Left lung (tissue), 10 donors: ENCODE results near the gene PLA2R1. TPM values are rescaled to one million over a fixed set of nuclear protein-coding genes. Genes with fewer than 3 reads are reported as not detected.

ENCODE experiments used
- ATAC-seq: fragments of 200-7000 bp; cut with Tn5 transposase; one replicate; pipeline ENCODE4 v1.9.1; 2020; ENCODE audit warnings: moderate library complexity
- DNase-seq, 4 donors: peaks; one replicate each; pipeline ENCODE4 v3.0.0-alpha.2; 2013 to 2020
- H3K27ac ChIP-seq, 2 donors: fragments of 200-600 bp; sonication (generic) in 1 of 2; one replicate each; pipeline versions ENCODE4 v1.5.0 to v1.8.0; 2020 to 2021
- H3K27me3 ChIP-seq, 2 donors: fragments of 200-600 bp; sonication (generic) in 1 of 2; one replicate each; pipeline versions ENCODE4 v1.5.0 to v1.8.0; 2020 to 2021
- H3K36me3 ChIP-seq, 2 donors: fragments of 200-600 bp; sonication (generic) in 1 of 2; one replicate each; pipeline versions ENCODE4 v1.5.0 to v1.8.0; 2020 to 2021
- H3K4me1 ChIP-seq, 2 donors: fragments of 200-600 bp; one replicate each; pipeline ENCODE4 v1.8.0; 2021
- H3K4me3 ChIP-seq, 2 donors: fragments of 200-600 bp; sonication (generic) in 1 of 2; one replicate each; pipeline versions ENCODE4 v1.5.0 to v1.8.0; 2020 to 2021; ENCODE audit warnings: mild to moderate bottlenecking in 1 of 2
- H3K9me3 ChIP-seq, 2 donors: fragments of 200-600 bp; sonication (generic) in 1 of 2; one replicate each; pipeline versions ENCODE4 v1.5.0 to v1.8.0; 2020 to 2021
- intact Hi-C, 2 donors: fragments of 100-400 bp; cut with DNase I; formaldehyde crosslinking; loops; one replicate each; pipeline versions ENCODE4 v1.11.2 to v1.14.2; 2022
- polyA plus RNA-seq, 6 donors: library from polyadenylated mRNA; unstranded; fragments of 120-200 nt; gene quantifications; one replicate each; pipeline ENCODE4 v1.2.1, GENCODE V29; 2013; ENCODE audit not compliant: insufficient read length in 6 of 6
- total RNA-seq, 2 donors: library from RNA; stranded (reverse); fragmentation: NEBNext Ultra II Directional; extraction: Animal tissue kit (Norgen Biotek cat#: 25700); gene quantifications; one replicate each; pipeline ENCODE4 v1.2.1, GENCODE V29; 2021
- TF ChIP-seq, protein P1 (sequence below), 2 donors: fragments of 200-600 bp; sonication (generic) in 1 of 2; IDR thresholded peaks; one replicate each; pipeline versions ENCODE4 v1.5.0 to v1.8.0; 2021; ENCODE audit warnings: antibody characterized with exemption in 2 of 2
- donor health status: DM: no; HTN: yes; CAD: no.
- donor health status: DM: no; HTN: no; CAD: no.

The PLA2R1 gene
- total and polyA plus RNA-seq, 8 donors = 4.1 to 7.2 (median 5.5) TPM

- peaks cover 0 to 8% of the 10 kb centered on the region in 2 donors for H3K9me3 ChIP-seq
- no peak overlapping the region for H3K27ac ChIP-seq
- intact Hi-C loops = no loop called here
- DNase-seq = no peak
- H3K36me3 ChIP-seq = no peaks in the 10 kb centered on the region
- no peaks in the 10 kb centered on the region for H3K4me1 ChIP-seq
- H3K4me3 ChIP-seq = no peak overlapping the region
- no peaks in the 10 kb centered on the region for H3K27me3 ChIP-seq
- no peak for ATAC-seq
- TF ChIP-seq, protein P1, sequence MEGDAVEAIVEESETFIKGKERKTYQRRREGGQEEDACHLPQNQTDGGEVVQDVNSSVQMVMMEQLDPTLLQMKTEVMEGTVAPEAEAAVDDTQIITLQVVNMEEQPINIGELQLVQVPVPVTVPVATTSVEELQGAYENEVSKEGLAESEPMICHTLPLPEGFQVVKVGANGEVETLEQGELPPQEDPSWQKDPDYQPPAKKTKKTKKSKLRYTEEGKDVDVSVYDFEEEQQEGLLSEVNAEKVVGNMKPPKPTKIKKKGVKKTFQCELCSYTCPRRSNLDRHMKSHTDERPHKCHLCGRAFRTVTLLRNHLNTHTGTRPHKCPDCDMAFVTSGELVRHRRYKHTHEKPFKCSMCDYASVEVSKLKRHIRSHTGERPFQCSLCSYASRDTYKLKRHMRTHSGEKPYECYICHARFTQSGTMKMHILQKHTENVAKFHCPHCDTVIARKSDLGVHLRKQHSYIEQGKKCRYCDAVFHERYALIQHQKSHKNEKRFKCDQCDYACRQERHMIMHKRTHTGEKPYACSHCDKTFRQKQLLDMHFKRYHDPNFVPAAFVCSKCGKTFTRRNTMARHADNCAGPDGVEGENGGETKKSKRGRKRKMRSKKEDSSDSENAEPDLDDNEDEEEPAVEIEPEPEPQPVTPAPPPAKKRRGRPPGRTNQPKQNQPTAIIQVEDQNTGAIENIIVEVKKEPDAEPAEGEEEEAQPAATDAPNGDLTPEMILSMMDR (IDR thresholded peaks at IDR 0.05) = no peak
Observed at GRCh38 chr2:159926695-159927094, 135.7 kb downstream of the PLA2R1 start.

DNA sequence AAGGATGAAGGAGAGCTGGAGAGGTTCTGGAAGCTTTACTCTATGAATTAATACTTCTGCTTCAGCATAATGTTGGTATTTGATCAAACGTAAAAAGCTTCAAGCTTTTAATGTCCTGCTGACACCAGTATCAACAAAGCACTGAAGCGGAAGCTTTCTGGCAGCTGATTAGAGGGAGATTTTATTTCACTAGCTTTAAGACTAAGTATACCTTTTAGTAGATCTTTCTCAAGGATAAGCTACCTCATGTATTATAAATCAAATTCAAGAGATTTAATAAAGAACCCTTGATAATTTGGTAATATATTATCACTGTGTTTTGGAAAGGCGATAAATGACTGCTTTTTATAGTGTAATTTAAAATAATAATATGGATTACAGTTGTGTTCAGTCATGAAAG is 136.4 kb downstream of the PLA2R1 start:
- Histone ChIP-seq H3K9me3 (peaks cover 0 to 8% of the 10 kb centered on the region in 2 donors), H3K27me3 (no peaks in the 10 kb centered on the region), H3K4me1 (no peaks in the 10 kb centered on the region), H3K27ac (no peak overlapping the region), H3K36me3 (no peaks in the 10 kb centered on the region), H3K4me3 (no peak overlapping the region)
- DNase-seq = no peak
- no peak for ATAC-seq
- TF ChIP-seq, protein P1 (IDR thresholded peaks at IDR 0.05) = no peak
- intact Hi-C loops = no loop called here

- no peaks in the 10 kb centered on the region for H3K36me3 ChIP-seq
- H3K27ac ChIP-seq = no peak overlapping the region
- ATAC-seq (no peak), DNase-seq (no peak)
- TF ChIP-seq, protein P1 (IDR thresholded peaks at IDR 0.05) = no peak
- no peaks in the 10 kb centered on the region for H3K27me3 ChIP-seq
- no peaks in the 10 kb centered on the region for H3K4me1 ChIP-seq
- H3K9me3 ChIP-seq = no peaks in the 10 kb centered on the region
- H3K4me3 ChIP-seq = no peak overlapping the region
- intact Hi-C loops = no loop called here
Observed at GRCh38 chr2:159922563-159922962, 139.9 kb downstream of the PLA2R1 start.

DNA sequence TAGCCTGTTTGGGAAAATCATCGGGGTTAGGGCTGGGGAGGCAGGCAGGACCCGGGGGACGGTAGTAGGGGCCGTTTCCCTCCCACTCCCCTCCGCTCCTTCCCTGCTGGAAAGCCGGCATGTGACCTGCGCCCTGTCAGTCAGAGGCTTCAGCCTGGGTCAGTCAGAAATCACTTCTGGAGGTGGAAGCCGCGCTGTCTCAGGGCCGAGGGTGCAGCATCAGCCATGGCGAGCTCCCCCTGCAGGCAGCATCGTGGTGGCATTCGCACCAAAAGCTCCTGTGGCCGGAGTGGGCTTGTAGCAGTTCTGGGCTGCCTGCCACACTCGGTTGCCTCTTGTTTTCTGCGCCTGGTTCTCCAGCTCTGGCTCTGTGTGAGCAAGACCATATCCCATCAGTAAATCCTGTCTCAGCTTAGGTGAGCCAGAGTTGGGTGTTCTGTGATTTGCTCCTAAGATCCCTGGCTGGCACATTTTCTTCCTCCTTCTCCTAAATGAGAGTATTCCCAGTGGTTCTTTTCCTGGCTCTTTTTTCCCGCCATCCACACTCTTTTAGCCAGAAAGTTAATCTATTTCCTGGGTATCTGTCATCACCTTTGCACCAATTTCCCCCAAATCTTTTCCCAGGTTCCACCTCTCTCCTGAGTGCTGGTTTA is 140.5 kb downstream of the PLA2R1 start:
- Histone ChIP-seq H3K27ac (no peak overlapping the region), H3K4me3 (no peak overlapping the region), H3K36me3 (no peaks in the 10 kb centered on the region), H3K27me3 (no peaks in the 10 kb centered on the region), H3K4me1 (no peaks in the 10 kb centered on the region), H3K9me3 (no peaks in the 10 kb centered on the region)
- DNase-seq (peak in 3 of 4 donors; percentile 63 to 94 (median 79)), ATAC-seq (peak; percentile 99)
- intact Hi-C loops = no loop called here
- TF ChIP-seq, protein P1 (IDR thresholded peaks at IDR 0.05) = peak; percentile 62 to 82

- intact Hi-C loops = no loop called here
- Histone ChIP-seq H3K36me3 (no peaks in the 10 kb centered on the region), H3K4me1 (no peaks in the 10 kb centered on the region), H3K27me3 (no peaks in the 10 kb centered on the region), H3K27ac (no peak overlapping the region), H3K4me3 (no peak overlapping the region), H3K9me3 (no peaks in the 10 kb centered on the region)
- no peak for DNase-seq
- TF ChIP-seq, protein P1 (IDR thresholded peaks at IDR 0.05) = no peak
- ATAC-seq = no peak
Observed at GRCh38 chr2:159916511-159916910, 145.9 kb downstream of the PLA2R1 start.
